ENCODE data around the gene RBM43.
A peak's percentile ranks its signal among the peaks of the same experiment; 100 is the strongest.

The RBM43 gene

GRCh38 chr2:151305129-151305691 is 43.5 kb upstream of the RBM43 start (continued):
- TF ChIP-seq TSHZ2 (CRISPR knock-in tag; IDR thresholded peaks at IDR 0.05) = no peak
- no peak for TF ChIP-seq ZFP30 (CRISPR knock-in tag; IDR thresholded peaks at IDR 0.05)
- TF ChIP-seq TOX (CRISPR knock-in tag; IDR thresholded peaks at IDR 0.05; ENCODE audit: borderline replicate concordance) = no peak

GRCh38 chr2:151302879-151303278 is 41.2 kb upstream of the RBM43 start:
- peak; percentile 77 for ATAC-seq
- TF ChIP-seq GLIS3 (CRISPR knock-in tag; IDR thresholded peaks at IDR 0.05) = no peak
- TF ChIP-seq ISL1 (CRISPR knock-in tag; IDR thresholded peaks at IDR 0.05) = no peak
- TF ChIP-seq ZFP3 (CRISPR knock-in tag; IDR thresholded peaks at IDR 0.05) = no peak
- no peak for TF ChIP-seq PATZ1 (CRISPR knock-in tag; IDR thresholded peaks at IDR 0.05; ENCODE audit: borderline replicate concordance)
- TF ChIP-seq SNAI2 (CRISPR knock-in tag; IDR thresholded peaks at IDR 0.05) = no peak
- TF ChIP-seq ZNF565 (CRISPR knock-in tag; conservative IDR thresholded peaks at IDR 0.05; ENCODE audit: low read depth) = no peak

- TF ChIP-seq TOX (CRISPR knock-in tag; IDR thresholded peaks at IDR 0.05; ENCODE audit: borderline replicate concordance) (no peak), RARB (CRISPR knock-in tag; IDR thresholded peaks at IDR 0.05) (no peak), PATZ1 (CRISPR knock-in tag; IDR thresholded peaks at IDR 0.05; ENCODE audit: borderline replicate concordance) (no peak), ESRRG (CRISPR knock-in tag; IDR thresholded peaks at IDR 0.05) (no peak), ISL1 (CRISPR knock-in tag; IDR thresholded peaks at IDR 0.05) (no peak), CSRNP3 (CRISPR knock-in tag; IDR thresholded peaks at IDR 0.05) (no peak), TSHZ2 (CRISPR knock-in tag; IDR thresholded peaks at IDR 0.05) (no peak), PPARA (CRISPR knock-in tag; IDR thresholded peaks at IDR 0.05; ENCODE audit: borderline replicate concordance) (no peak), TCF4 (CRISPR knock-in tag; IDR thresholded peaks at IDR 0.05; ENCODE audit: borderline replicate concordance) (no peak), BACH2 (CRISPR knock-in tag; IDR thresholded peaks at IDR 0.05; ENCODE audit: borderline replicate concordance) (no peak), ARNTL (CRISPR knock-in tag; IDR thresholded peaks at IDR 0.05; ENCODE audit: borderline replicate concordance, low read depth) (no peak), GLIS3 (CRISPR knock-in tag; IDR thresholded peaks at IDR 0.05) (no peak), CREB5 (CRISPR knock-in tag; IDR thresholded peaks at IDR 0.05; ENCODE audit: low read depth) (no peak), ZC3H10 (CRISPR knock-in tag; IDR thresholded peaks at IDR 0.05) (no peak), POU6F1 (CRISPR knock-in tag; IDR thresholded peaks at IDR 0.05; ENCODE audit: borderline replicate concordance, low read depth) (no peak), ZNF70 (CRISPR knock-in tag; IDR thresholded peaks at IDR 0.05) (no peak)
Observed at GRCh38 chr2:151302404-151302803, 40.7 kb upstream of the RBM43 start.

More at GRCh38 chr2:151302404-151302803, 40.7 kb upstream of the RBM43 start:
- ATAC-seq = no peak

Data from SK-N-SH treated with all-trans-retinoic acid at 6 μM for 48 hours (cell line).